ENCODE data around the gene KRT7.

Gene KRT7

GRCh38 chr12:52270541-52271070 is 37.6 kb downstream of the KRT7 start:
- Histone ChIP-seq H3K4me1 (no peaks in the 10 kb centered on the region), H3K27me3 (no peaks in the 10 kb centered on the region), H3K4me2 (no peak overlapping the region), H3K9ac (no peak overlapping the region), H3K27ac (no peak overlapping the region), H3K36me3 (no peaks in the 10 kb centered on the region), H4K20me1 (no peaks in the 10 kb centered on the region), H3K4me3 (no peak overlapping the region), H3K9me3 (replicated peaks in 1 of 11) (no peaks in the 10 kb centered on the region)
- TF ChIP-seq Cebpa-rat (IDR thresholded peaks at IDR 0.05): no peak

GRCh38 chr12:52271158-52271557 is 38.1 kb downstream of the KRT7 start:
- TF ChIP-seq Cebpa-rat (IDR thresholded peaks at IDR 0.05): no peak
- Histone ChIP-seq H3K9me3 (replicated peaks in 1 of 11) (no peaks in the 10 kb centered on the region), H3K4me1 (no peaks in the 10 kb centered on the region), H3K27ac (no peak overlapping the region), H3K27me3 (no peaks in the 10 kb centered on the region), H3K9ac (no peak overlapping the region), H4K20me1 (no peaks in the 10 kb centered on the region), H3K4me2 (no peak overlapping the region), H3K36me3 (no peaks in the 10 kb centered on the region), H3K4me3 (no peak overlapping the region)

GRCh38 chr12:52274521-52275120 is 41.6 kb downstream of the KRT7 start, which contains the start of gene KRT86:
Gene KRT86 (plus strand): TSS chr12:52274645. CDS start chr12:52301917, 27,272 bp downstream.
- Histone ChIP-seq H3K4me2 (no peak within 1 kb of the TSS), H3K9me3 (replicated peaks in 1 of 11) (no peaks in the 10 kb centered on the region), H3K27me3 (peaks cover 0 to 9% (median 5%) of the 10 kb centered on the region in 11 experiments; a peak in 10 of 22 replicates), H3K4me1 (peaks cover 0 to 17% (median 5%) of the 10 kb centered on the region in 10 experiments; a peak in 13 of 20 replicates), H4K20me1 (no peaks in the 10 kb centered on the region), H3K9ac (no peak within 1 kb of the TSS), H3K36me3 (no peaks in the 10 kb centered on the region), H3K4me3 (no peak within 1 kb of the TSS), H3K27ac (no peak within 1 kb of the TSS)
- no peak for TF ChIP-seq Cebpa-rat (IDR thresholded peaks at IDR 0.05)

- Histone ChIP-seq H3K4me3 (no peak overlapping the region), H3K4me2 (no peak overlapping the region), H3K9ac (no peak overlapping the region), H3K36me3 (no peaks in the 10 kb centered on the region), H3K9me3 (replicated peaks in 1 of 11) (no peaks in the 10 kb centered on the region), H4K20me1 (no peaks in the 10 kb centered on the region), H3K4me1 (peaks cover 0 to 27% (median 13%) of the 10 kb centered on the region in 10 experiments; a peak in 15 of 20 replicates), H3K27ac (no peak overlapping the region), H3K27me3 (peaks cover 0 to 9% (median 5%) of the 10 kb centered on the region in 11 experiments; a peak in 10 of 22 replicates)
- no peak for TF ChIP-seq Cebpa-rat (IDR thresholded peaks at IDR 0.05)
Observed at GRCh38 chr12:52275686-52276085, 42.6 kb downstream of the KRT7 start.

GRCh38 chr12:52277486-52278245 is 44.6 kb downstream of the KRT7 start:
- Histone ChIP-seq H3K4me1 (peaks cover 0 to 42% (median 19%) of the 10 kb centered on the region in 10 experiments; a peak in 16 of 20 replicates), H3K9me3 (replicated peaks in 1 of 11) (no peaks in the 10 kb centered on the region), H3K27me3 (peaks cover 0 to 9% (median 5%) of the 10 kb centered on the region in 11 experiments; a peak in 10 of 22 replicates), H3K36me3 (no peaks in the 10 kb centered on the region), H3K9ac (no peak overlapping the region), H3K4me3 (no peak overlapping the region), H3K27ac (no peak overlapping the region), H3K4me2 (no peak overlapping the region), H4K20me1 (no peaks in the 10 kb centered on the region)
- TF ChIP-seq Cebpa-rat (IDR thresholded peaks at IDR 0.05): no peak

- H3K27me3 ChIP-seq: peaks cover 0 to 9% (median 5%) of the 10 kb centered on the region in 11 experiments; a peak in 10 of 22 replicates
- H3K4me3 ChIP-seq: peak overlapping the region in 6 of 10 experiments; percentile 16 to 49 (median 37); a peak in 7 of 20 replicates
- H3K9me3 ChIP-seq (replicated peaks in 1 of 11): no peaks in the 10 kb centered on the region
- no peaks in the 10 kb centered on the region for H3K36me3 ChIP-seq
- H4K20me1 ChIP-seq: no peaks in the 10 kb centered on the region
- H3K9ac ChIP-seq: peak overlapping the region in 6 of 11 experiments; percentile 7 to 47 (median 26); a peak in 7 of 22 replicates
- H3K27ac ChIP-seq: no peak overlapping the region
- peaks cover 0 to 43% (median 19%) of the 10 kb centered on the region in 10 experiments; a peak in 16 of 20 replicates for H3K4me1 ChIP-seq
- TF ChIP-seq Cebpa-rat (IDR thresholded peaks at IDR 0.05): no peak
- H3K4me2 ChIP-seq: peak overlapping the region; percentile 52 to 85 (median 78)
Observed at GRCh38 chr12:52278575-52279421, 45.8 kb downstream of the KRT7 start.

GRCh38 chr12:52279422-52280318 is 46.6 kb downstream of the KRT7 start:
- peaks cover 0 to 49% (median 19%) of the 10 kb centered on the region in 10 experiments; a peak in 16 of 20 replicates for H3K4me1 ChIP-seq
- no peaks in the 10 kb centered on the region for H3K36me3 ChIP-seq
- peaks cover 0 to 9% (median 5%) of the 10 kb centered on the region in 11 experiments; a peak in 10 of 22 replicates for H3K27me3 ChIP-seq
- H3K4me3 ChIP-seq: no peak overlapping the region
- no peak overlapping the region for H3K9ac ChIP-seq
- no peak for TF ChIP-seq Cebpa-rat (IDR thresholded peaks at IDR 0.05)
- peak overlapping the region in 10 of 11 experiments; percentile 52 to 85 (median 74); a peak in 13 of 22 replicates for H3K4me2 ChIP-seq
- H3K27ac ChIP-seq: no peak overlapping the region
- H4K20me1 ChIP-seq: no peaks in the 10 kb centered on the region
- H3K9me3 ChIP-seq (replicated peaks in 1 of 11): no peaks in the 10 kb centered on the region

- Histone ChIP-seq H3K27ac (no peak overlapping the region), H3K36me3 (no peaks in the 10 kb centered on the region), H4K20me1 (no peaks in the 10 kb centered on the region), H3K4me1 (peaks cover 0 to 54% (median 21%) of the 10 kb centered on the region in 10 experiments; a peak in 16 of 20 replicates), H3K4me2 (peak overlapping the region in 7 of 11 experiments; percentile 36 to 81 (median 49); a peak in 14 of 22 replicates), H3K9ac (no peak overlapping the region), H3K27me3 (peaks cover 0 to 9% (median 5%) of the 10 kb centered on the region in 11 experiments; a peak in 10 of 22 replicates), H3K4me3 (no peak overlapping the region), H3K9me3 (replicated peaks in 1 of 11) (no peaks in the 10 kb centered on the region)
- TF ChIP-seq Cebpa-rat (IDR thresholded peaks at IDR 0.05): peak in 2 of 11 experiments; percentile 33 to 57; a peak in 2 of 22 replicates
Observed at GRCh38 chr12:52280319-52280795, 47.3 kb downstream of the KRT7 start.
